ENCODE data around the gene FUZ.

FUZ gene

GRCh38 chr19:49855277-49855675, 42.2 kb upstream of the FUZ start (continued):
- TF ChIP-seq ZNF580 (tag by site-specific recombination; IDR thresholded peaks at IDR 0.05) (no peak), HOXA7 (CRISPR knock-in tag; IDR thresholded peaks at IDR 0.05; ENCODE audit: borderline replicate concordance) (no peak), ZSCAN16 (tag by site-specific recombination; IDR thresholded peaks at IDR 0.05) (no peak), ZNF211 (tag by site-specific recombination; IDR thresholded peaks at IDR 0.05; ENCODE audit: low read depth) (no peak), ZNF776 (tag by site-specific recombination; IDR thresholded peaks at IDR 0.05; ENCODE audit: borderline replicate concordance) (no peak), OSR2 (tag by site-specific recombination; IDR thresholded peaks at IDR 0.05) (no peak)

- Histone ChIP-seq H3K27ac (ENCODE audit: extremely low read depth, low read depth, low read length) (0 out of 2 replicates have a peak overlapping the region, but pooled peaks have one; percentile 43), H3K4me1 (ENCODE audit: control insufficient read depth, insufficient read depth, low read length) (peaks cover 15% of the 10 kb centered on the region; the same call in 1 of the 2 replicates), H3K36me3 (ENCODE audit: control insufficient read depth in 2 of 2, insufficient read depth in 1 of 2, low read length in 2 of 2) (peaks cover 5 to 55% of the 10 kb centered on the region in 2 experiments), H3K9me3 (ENCODE audit: control insufficient read depth, insufficient read depth, low read depth, low read length) (no peaks in the 10 kb centered on the region), H3K4me3 (ENCODE audit: low read depth, low read length) (no peak overlapping the region)
- CTCF ChIA-PET: interaction anchor here (0.7 to 1.6 kb wide), 2 partner anchors 12 to 1702 kb away, joined by 3 to 4 read pairs; no protein-coding TSS in a partner anchor
- no peak for TF ChIP-seq ZNF354C (tag by site-specific recombination; IDR thresholded peaks at IDR 0.05; ENCODE audit: borderline replicate concordance, low read depth)
- POLR2A ChIA-PET: interaction anchor here (1.0 to 8.8 kb wide), 3 partner anchors 10 to 42 kb away, joined by 4 to 128 read pairs (median 4); partner anchors contain the start of genes FUZ and PNKP
These were observed 41.5 kb upstream of the FUZ start for GRCh38 chr19:49854378-49855263.

GRCh38 chr19:49853852-49854377, 40.8 kb upstream of the FUZ start:
- ChIA-PET POLR2A (interaction anchor here (1.0 to 8.8 kb wide), 3 partner anchors 10 to 41 kb away, joined by 4 to 128 read pairs (median 4); partner anchors contain the start of genes FUZ and PNKP), CTCF (interaction anchor here (0.7 to 1.6 kb wide), 2 partner anchors 13 to 1701 kb away, joined by 3 to 4 read pairs; no protein-coding TSS in a partner anchor)

GRCh38 chr19:49852631-49853126, 39.6 kb upstream of the FUZ start:
- H3K4me1 ChIP-seq (ENCODE audit: control insufficient read depth, insufficient read depth, low read length): peaks cover 17% of the 10 kb centered on the region; the same call in 1 of the 2 replicates
- H3K4me3 ChIP-seq (ENCODE audit: low read depth, low read length): peak overlapping the region; percentile 76
- POLR2A ChIA-PET: interaction anchor here (0.6 to 8.8 kb wide), 5 partner anchors 12 to 86 kb away, joined by 3 to 128 read pairs (median 6); partner anchors contain the start of genes AKT1S1, AP2A1, FUZ and PNKP
- H3K9me3 ChIP-seq (ENCODE audit: control insufficient read depth, insufficient read depth, low read depth, low read length): no peaks in the 10 kb centered on the region
- peaks cover 0 to 37% of the 10 kb centered on the region in 2 experiments; a peak in 2 of 3 replicates for H3K36me3 ChIP-seq (ENCODE audit: control insufficient read depth in 2 of 2, insufficient read depth in 1 of 2, low read length in 2 of 2)
- H3K27ac ChIP-seq (ENCODE audit: extremely low read depth, low read depth, low read length): no peak overlapping the region
- CTCF ChIA-PET: interaction anchor here (0.6 to 1.6 kb wide), 3 partner anchors 10 to 131 kb away, joined by 3 to 4 read pairs (median 3); no protein-coding TSS in a partner anchor
- TF ChIP-seq GLI4 (tag by site-specific recombination; IDR thresholded peaks at IDR 0.05): no peak
- no peak for TF ChIP-seq ZNF16 (tag by site-specific recombination; IDR thresholded peaks at IDR 0.05; ENCODE audit: low read depth)
- TF ChIP-seq ZNF776 (tag by site-specific recombination; IDR thresholded peaks at IDR 0.05; ENCODE audit: borderline replicate concordance): no peak
- TF ChIP-seq GLIS1 (tag by site-specific recombination; IDR thresholded peaks at IDR 0.05): 0 out of 2 replicates have a peak, but pooled peaks have one; percentile 17
- TF ChIP-seq ZSCAN4 (tag by site-specific recombination; IDR thresholded peaks at IDR 0.05): no peak
- TF ChIP-seq ZFP69B (tag by site-specific recombination; IDR thresholded peaks at IDR 0.05): no peak
- TF ChIP-seq MYNN (tag by site-specific recombination; IDR thresholded peaks at IDR 0.05; ENCODE audit: borderline replicate concordance): 0 out of 2 replicates have a peak, but pooled peaks have one; percentile 46
- no peak for TF ChIP-seq ZNF521 (tag by site-specific recombination; IDR thresholded peaks at IDR 0.05)
- peak; percentile 49; the same call in 1 of the 2 replicates for TF ChIP-seq ZEB2 (tag by site-specific recombination; IDR thresholded peaks at IDR 0.05)
- TF ChIP-seq ZBTB49 (tag by site-specific recombination; IDR thresholded peaks at IDR 0.05; ENCODE audit: low read depth): no peak
- TF ChIP-seq ZNF146 (tag by site-specific recombination; IDR thresholded peaks at IDR 0.05): no peak
- peak; percentile 64 for TF ChIP-seq ZNF600 (tag by site-specific recombination; IDR thresholded peaks at IDR 0.05)
- no peak for TF ChIP-seq ZNF362 (tag by site-specific recombination; IDR thresholded peaks at IDR 0.05)
- TF ChIP-seq ZNF155 (tag by site-specific recombination; IDR thresholded peaks at IDR 0.05): no peak
- TF ChIP-seq REPIN1 (tag by site-specific recombination; IDR thresholded peaks at IDR 0.05; ENCODE audit: low read depth): no peak

More at GRCh38 chr19:49853852-49854377, 40.8 kb upstream of the FUZ start:
- peaks cover 15% of the 10 kb centered on the region; the same call in 1 of the 2 replicates for H3K4me1 ChIP-seq (ENCODE audit: control insufficient read depth, insufficient read depth, low read length)
- no peaks in the 10 kb centered on the region for H3K9me3 ChIP-seq (ENCODE audit: control insufficient read depth, insufficient read depth, low read depth, low read length)
- TF ChIP-seq IKZF3 (tag by site-specific recombination; IDR thresholded peaks at IDR 0.05) (0 out of 2 replicates have a peak, but pooled peaks have one; percentile 9), ZNF404 (tag by site-specific recombination; IDR thresholded peaks at IDR 0.05) (no peak)
- H3K27ac ChIP-seq (ENCODE audit: extremely low read depth, low read depth, low read length): no peak overlapping the region
- H3K36me3 ChIP-seq (ENCODE audit: control insufficient read depth in 2 of 2, insufficient read depth in 1 of 2, low read length in 2 of 2): peaks cover 0 to 50% of the 10 kb centered on the region in 2 experiments; a peak in 2 of 3 replicates
- no peak overlapping the region for H3K4me3 ChIP-seq (ENCODE audit: low read depth, low read length)

Measured in HEK293 (cell line).